GM12873 (cell line): ENCODE results near the gene NPRL2.
A peak's percentile ranks its signal among the peaks of the same experiment; 100 is the strongest.

Source experiments
- CTCF ChIP-seq: IDR thresholded peaks from 2 replicates; pipeline ENCODE4 v1.5.1; 2012; ENCODE audit warnings: low read depth, mild to moderate bottlenecking, moderate library complexity, low read length, control low read depth; ENCODE audit not compliant: insufficient read depth; ENCODE audit errors: missing control alignments

Gene NPRL2

GRCh38 chr3:50304601-50305000 lies 46.0 kb downstream of the NPRL2 start:
- no peak for TF ChIP-seq CTCF

GRCh38 chr3:50303013-50303815 lies 47.4 kb downstream of the NPRL2 start, which contains the start of gene HYAL1:
Gene HYAL1, minus strand, starts transcription at chr3:50303574. Its CDS starts 618 bp downstream, at chr3:50302956.
- peak; percentile 4 for TF ChIP-seq CTCF

GRCh38 chr3:50302095-50303012 lies 48.2 kb downstream of the NPRL2 start:
- no peak for TF ChIP-seq CTCF

- no peak for TF ChIP-seq CTCF
These were observed 49.8 kb downstream of the NPRL2 start for GRCh38 chr3:50300681-50301254.

- TF ChIP-seq CTCF: no peak
These were observed 50.5 kb downstream of the NPRL2 start for GRCh38 chr3:50299929-50300680.

- TF ChIP-seq CTCF: no peak
These were observed 51.0 kb downstream of the NPRL2 start for GRCh38 chr3:50299638-50299928.
